Naive thymus-derived CD8-positive, alpha-beta T cell (primary cell): ENCODE measurements around the gene RTRAF. TPM values are rescaled to one million over a fixed set of nuclear protein-coding genes. Genes with fewer than 3 reads are reported as not detected.

Source experiments
- ATAC-seq, 2 donors: fragments of 150-1000 bp; cut with Tn5 transposase in 1 of 2; sonication (Bioruptor Pico), chemical (Tn5 transposase) in 1 of 2; 1 replicate in 1 of 2; 2 replicates in 1 of 2; pipeline ENCODE4 v1.10.0; 2021; ENCODE audit warnings: mild to moderate bottlenecking in 2 of 2, moderate library complexity in 2 of 2
- POLR2A ChIA-PET: fragments of 350-600 bp; sonication (Branson Sonifier 250); formaldehyde crosslinking; loops from one replicate; lab custom pipeline; 2021; ENCODE audit warnings: antibody characterized with exemption; lab: Charles Lee
- DNase-seq, 10 donors: peaks; one replicate each; pipeline versions ENCODE4 v3.0.0 to v3.0.0-alpha.2; 2020 to 2022
- H3K27ac Mint-ChIP-seq, 10 donors: one replicate each; pipeline ENCODE4 v1.8.0; 2020 to 2022; ENCODE audit warnings: mild to moderate bottlenecking in 10 of 10, mixed read lengths in 10 of 10, moderate library complexity in 4 of 10, inconsistent platforms in 1 of 10
- H3K27me3 Mint-ChIP-seq, 5 donors: one replicate each; pipeline ENCODE4 v1.8.0; 2021 to 2022; ENCODE audit warnings: mixed read lengths in 5 of 5
- H3K36me3 Mint-ChIP-seq, 3 donors: one replicate each; pipeline ENCODE4 v1.8.0; 2020 to 2022; ENCODE audit warnings: mixed read lengths in 3 of 3, mild to moderate bottlenecking in 2 of 3, inconsistent platforms in 1 of 3
- H3K4me1 Mint-ChIP-seq, 4 donors: one replicate each; pipeline ENCODE4 v1.8.0; 2021 to 2022; ENCODE audit warnings: mixed read lengths in 4 of 4
- H3K4me3 Mint-ChIP-seq, 10 donors: one replicate each; pipeline ENCODE4 v1.8.0; 2020 to 2022; ENCODE audit warnings: mild to moderate bottlenecking in 10 of 10, mixed read lengths in 10 of 10, moderate library complexity in 6 of 10, inconsistent platforms in 1 of 10
- H3K9me3 Mint-ChIP-seq, 9 donors: one replicate each; pipeline ENCODE4 v1.8.0; 2020 to 2022; ENCODE audit warnings: mixed read lengths in 9 of 9, mild to moderate bottlenecking in 3 of 9, inconsistent platforms in 1 of 9, moderate library complexity in 1 of 9
- polyA plus RNA-seq, 3 donors: library from polyadenylated mRNA; unstranded; fragments of 300-500 nt; fragmentation: Illumina TruSeq; gene quantifications; one replicate each; pipeline ENCODE4 v1.2.3, GENCODE V29; 2021
- total RNA-seq, 8 experiments: library from RNA in 2 of 8; stranded (reverse) in 2 of 8; gene quantifications; one replicate each; pipeline ENCODE4 v1.2.3 and lab custom pipeline; 2021 to 2026

Gene RTRAF
- total and polyA plus RNA-seq, 5 experiments from 2014 or later = 105 to 231 (median 166) TPM

DNA sequence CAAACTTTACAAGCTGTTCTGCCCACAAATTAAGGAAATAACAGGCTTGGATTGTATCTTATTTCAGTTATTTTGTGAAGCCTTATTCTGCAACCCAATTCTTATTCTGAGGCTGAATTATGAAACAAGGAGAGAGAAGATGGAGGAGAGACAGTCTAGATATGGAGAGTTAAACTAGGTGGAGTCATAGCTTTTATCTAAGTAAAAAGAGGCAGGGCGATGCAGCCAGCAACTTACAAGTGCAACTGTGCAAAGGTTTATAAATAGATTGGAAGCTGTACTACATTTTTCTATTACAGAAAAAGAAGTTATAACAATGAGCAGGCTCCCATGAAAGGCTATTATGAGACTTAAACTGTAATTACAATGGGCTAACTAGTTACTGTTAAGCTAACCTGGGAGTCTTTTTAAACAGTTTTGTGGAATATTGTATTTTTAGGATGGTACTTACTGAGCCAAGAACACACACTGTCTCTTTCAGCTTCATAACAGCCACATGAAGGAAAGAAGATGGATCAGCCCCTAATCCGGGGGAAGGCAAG is 57.1 kb downstream of the RTRAF start:
- H3K4me3 Mint-ChIP-seq = no peak overlapping the region
- no peak for DNase-seq
- ATAC-seq = no peak
- H3K27ac Mint-ChIP-seq = peak overlapping the region in 1 of 10 donors; percentile 71
- POLR2A ChIA-PET = no interaction called here
- no peaks in the 10 kb centered on the region for H3K9me3 Mint-ChIP-seq
- H3K27me3 Mint-ChIP-seq = peaks cover 0 to 5% (median 3%) of the 10 kb centered on the region in 5 donors
- peaks cover 0 to 4% (median 0%) of the 10 kb centered on the region in 4 donors for H3K4me1 Mint-ChIP-seq
- no peaks in the 10 kb centered on the region for H3K36me3 Mint-ChIP-seq

DNA sequence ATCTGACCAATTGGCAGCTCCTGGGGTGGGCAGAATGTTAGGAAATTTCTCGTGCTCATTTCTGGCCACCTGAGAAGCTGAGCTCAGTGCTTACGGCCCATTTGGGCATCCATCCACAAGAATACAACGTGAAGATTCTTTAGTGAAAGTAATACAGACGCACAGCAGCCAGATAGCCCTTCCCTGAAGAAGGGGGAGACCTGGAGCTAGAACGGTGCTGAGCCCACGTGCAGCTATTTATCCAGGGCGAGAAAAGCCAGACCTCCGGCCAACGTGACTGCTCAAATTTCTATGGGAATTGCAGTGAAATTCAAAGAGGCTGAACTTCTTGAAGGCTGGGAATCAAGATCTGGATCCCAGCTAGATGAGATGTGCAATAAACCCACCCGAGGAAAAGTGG is 58.8 kb downstream of the RTRAF start:
- no peaks in the 10 kb centered on the region for H3K9me3 Mint-ChIP-seq
- no peak for DNase-seq

DNA sequence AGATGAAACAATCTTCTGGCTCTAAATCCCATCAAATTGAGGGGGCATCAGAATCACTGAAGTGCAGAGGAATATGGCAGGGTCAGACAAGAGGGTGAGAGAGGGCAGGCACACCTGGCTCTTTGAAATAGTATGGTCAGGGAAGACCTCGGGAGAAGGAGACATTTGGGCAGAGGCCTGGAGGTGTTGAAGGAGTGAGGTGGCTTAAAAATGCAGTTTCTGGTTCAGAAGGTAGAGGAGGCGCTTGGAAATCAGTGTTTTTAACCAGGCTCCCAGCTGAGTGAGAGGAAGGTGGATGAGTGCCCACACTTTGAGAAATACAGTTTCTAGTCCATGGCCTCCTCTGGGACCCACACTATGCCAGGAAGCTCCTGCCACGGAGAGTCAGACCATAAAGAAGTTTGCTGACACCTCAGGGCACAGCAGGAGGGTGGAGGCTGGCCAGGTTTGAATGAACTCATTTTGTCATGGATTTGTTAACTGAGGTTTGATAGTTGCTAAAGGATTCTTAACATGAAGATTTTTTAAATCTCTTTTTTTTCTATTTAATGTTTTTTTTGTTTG is 59.4 kb downstream of the RTRAF start:
- Mint-ChIP-seq H3K4me1 (peaks cover 0 to 5% (median 0%) of the 10 kb centered on the region in 4 donors), H3K27me3 (peaks cover 0 to 3% (median 2%) of the 10 kb centered on the region in 5 donors), H3K36me3 (no peaks in the 10 kb centered on the region), H3K27ac (peak overlapping the region in 1 of 10 donors; percentile 2), H3K9me3 (no peaks in the 10 kb centered on the region), H3K4me3 (no peak overlapping the region)
- POLR2A ChIA-PET = no interaction called here
- no peak for DNase-seq
- no peak for ATAC-seq

More for the DNA sequence above, 58.8 kb downstream of the RTRAF start:
- Mint-ChIP-seq H3K36me3 (no peaks in the 10 kb centered on the region), H3K27ac (peak overlapping the region in 1 of 10 donors; percentile 2), H3K4me1 (peaks cover 0 to 6% (median 0%) of the 10 kb centered on the region in 4 donors), H3K27me3 (peaks cover 0 to 4% (median 3%) of the 10 kb centered on the region in 5 donors), H3K4me3 (no peak overlapping the region)
- ATAC-seq = no peak
- POLR2A ChIA-PET = no interaction called here

DNA sequence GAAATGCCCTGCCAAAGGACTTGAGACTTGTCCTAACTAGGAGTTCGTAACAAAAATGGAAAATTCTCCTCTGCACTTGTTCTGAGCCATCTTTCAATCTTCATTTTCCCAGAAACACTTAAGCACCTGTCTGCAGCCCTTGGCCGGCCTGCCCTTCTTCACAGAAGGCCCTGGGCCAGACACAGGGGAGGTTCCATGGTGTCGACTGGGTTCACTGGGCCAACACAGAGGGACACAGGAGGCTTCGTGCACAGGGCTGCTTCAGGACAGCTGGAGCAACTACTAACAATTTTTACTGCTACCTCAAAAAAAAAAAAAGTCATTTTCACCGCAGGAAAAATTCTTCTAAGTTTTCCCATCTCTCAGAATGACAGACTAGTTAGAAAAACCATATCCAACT is 59.9 kb downstream of the RTRAF start:
- H3K4me3 Mint-ChIP-seq = no peak overlapping the region
- H3K9me3 Mint-ChIP-seq = no peaks in the 10 kb centered on the region
- no peaks in the 10 kb centered on the region for H3K36me3 Mint-ChIP-seq
- DNase-seq (no peak), ATAC-seq (no peak)
- H3K27me3 Mint-ChIP-seq = peaks cover 0 to 2% (median 0%) of the 10 kb centered on the region in 5 donors
- H3K27ac Mint-ChIP-seq = no peak overlapping the region
- POLR2A ChIA-PET = no interaction called here
- H3K4me1 Mint-ChIP-seq = peaks cover 0 to 3% (median 0%) of the 10 kb centered on the region in 4 donors

DNA sequence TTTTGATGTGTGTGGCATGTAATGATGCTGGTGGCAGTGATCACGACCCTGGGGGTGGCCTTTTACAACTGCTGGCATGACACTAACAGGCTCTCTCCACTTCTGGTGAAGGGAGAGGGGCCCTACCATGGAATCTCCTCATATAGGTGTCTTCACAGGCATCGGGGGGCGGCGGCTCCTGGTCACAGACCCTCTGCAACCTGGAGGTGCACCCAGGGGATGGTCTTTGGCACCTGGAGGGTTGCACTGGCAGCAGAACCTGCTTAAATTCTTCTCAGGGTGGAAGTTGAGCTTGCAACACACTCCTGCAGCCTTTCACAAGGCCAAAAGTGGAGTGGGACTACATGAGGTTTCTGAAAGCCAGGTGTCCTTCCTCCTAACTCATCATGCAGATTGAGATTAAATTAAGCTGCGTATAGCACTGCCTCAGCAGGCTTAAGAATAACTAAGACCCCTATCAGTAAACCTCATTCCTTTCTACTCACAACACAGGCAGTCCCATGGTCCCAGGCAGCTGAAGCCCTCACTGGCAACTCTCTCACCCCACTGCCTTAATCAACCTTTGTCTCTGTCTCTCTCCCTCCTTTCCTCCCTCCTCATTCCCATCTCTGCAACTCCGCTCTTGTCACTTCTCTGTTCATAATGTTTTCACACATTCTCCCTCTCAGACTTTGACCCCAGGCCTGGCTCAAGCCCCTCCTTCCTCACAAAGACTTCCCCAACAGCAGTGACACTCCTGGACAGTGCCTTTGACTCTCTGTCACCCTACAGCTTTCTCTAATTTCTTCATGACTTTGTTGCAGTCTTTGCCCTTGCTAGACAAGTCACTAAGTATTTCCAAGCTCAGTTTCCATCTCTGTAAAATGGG is 60.6 kb downstream of the RTRAF start:
- no peak overlapping the region for H3K27ac Mint-ChIP-seq

DNA sequence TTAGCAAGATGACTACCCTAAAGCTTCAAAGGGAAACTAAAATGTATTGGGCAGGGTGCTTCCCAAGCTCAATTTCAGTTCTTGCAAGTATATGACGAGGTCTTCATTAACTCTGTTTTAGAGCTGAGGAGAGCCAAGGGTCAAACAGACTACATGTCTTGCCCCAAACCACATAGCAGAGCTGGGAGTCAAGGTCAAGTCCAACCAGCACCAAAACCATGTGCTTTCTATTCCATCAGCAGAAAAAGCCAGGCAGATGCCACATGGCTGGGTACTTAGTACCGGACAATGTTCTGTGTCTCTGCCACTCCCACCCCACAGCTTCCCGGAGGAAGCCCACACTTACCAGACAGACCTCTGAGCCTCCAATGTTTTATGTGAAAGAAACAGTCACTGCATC is 61.9 kb downstream of the RTRAF start:
- POLR2A ChIA-PET = no interaction called here
- Mint-ChIP-seq H3K4me1 (peaks cover 0 to 3% (median 0%) of the 10 kb centered on the region in 4 donors), H3K27me3 (peaks cover 0 to 4% (median 2%) of the 10 kb centered on the region in 5 donors), H3K9me3 (no peaks in the 10 kb centered on the region), H3K4me3 (no peak overlapping the region), H3K27ac (no peak overlapping the region), H3K36me3 (no peaks in the 10 kb centered on the region)
- ATAC-seq = no peak
- DNase-seq = no peak

More for the DNA sequence above, 60.6 kb downstream of the RTRAF start:
- H3K4me3 Mint-ChIP-seq = no peak overlapping the region
- H3K36me3 Mint-ChIP-seq = no peaks in the 10 kb centered on the region
- H3K27me3 Mint-ChIP-seq = peaks cover 0 to 3% (median 1%) of the 10 kb centered on the region in 5 donors
- peaks cover 0 to 3% (median 0%) of the 10 kb centered on the region in 4 donors for H3K4me1 Mint-ChIP-seq
- no peaks in the 10 kb centered on the region for H3K9me3 Mint-ChIP-seq
- POLR2A ChIA-PET = no interaction called here
- DNase-seq (no peak), ATAC-seq (no peak)

DNA sequence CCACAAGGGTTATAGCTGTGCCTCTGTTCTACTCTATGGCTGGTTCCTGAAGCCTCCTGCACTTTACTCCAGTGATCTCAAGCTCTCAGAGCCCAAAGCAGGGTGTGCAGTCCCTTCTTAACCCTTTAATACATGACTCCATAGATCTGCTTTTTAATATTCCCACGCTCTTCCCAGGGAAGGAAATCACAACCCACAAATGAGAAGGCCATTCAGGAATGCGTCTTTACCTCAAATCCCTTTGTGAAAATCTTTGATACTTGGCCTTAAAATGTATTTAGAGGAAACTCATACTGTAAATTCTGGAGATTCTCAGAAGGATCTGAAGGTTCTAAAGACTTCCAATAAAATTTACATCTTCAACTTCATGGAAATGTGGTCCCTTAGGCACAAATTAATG is 62.5 kb downstream of the RTRAF start:
- POLR2A ChIA-PET = no interaction called here
- Mint-ChIP-seq H3K9me3 (no peaks in the 10 kb centered on the region), H3K4me1 (peaks cover 0 to 3% (median 0%) of the 10 kb centered on the region in 4 donors), H3K36me3 (no peaks in the 10 kb centered on the region), H3K4me3 (no peak overlapping the region), H3K27ac (no peak overlapping the region), H3K27me3 (peaks cover 0 to 4% (median 2%) of the 10 kb centered on the region in 5 donors)
- no peak for ATAC-seq
- no peak for DNase-seq

DNA sequence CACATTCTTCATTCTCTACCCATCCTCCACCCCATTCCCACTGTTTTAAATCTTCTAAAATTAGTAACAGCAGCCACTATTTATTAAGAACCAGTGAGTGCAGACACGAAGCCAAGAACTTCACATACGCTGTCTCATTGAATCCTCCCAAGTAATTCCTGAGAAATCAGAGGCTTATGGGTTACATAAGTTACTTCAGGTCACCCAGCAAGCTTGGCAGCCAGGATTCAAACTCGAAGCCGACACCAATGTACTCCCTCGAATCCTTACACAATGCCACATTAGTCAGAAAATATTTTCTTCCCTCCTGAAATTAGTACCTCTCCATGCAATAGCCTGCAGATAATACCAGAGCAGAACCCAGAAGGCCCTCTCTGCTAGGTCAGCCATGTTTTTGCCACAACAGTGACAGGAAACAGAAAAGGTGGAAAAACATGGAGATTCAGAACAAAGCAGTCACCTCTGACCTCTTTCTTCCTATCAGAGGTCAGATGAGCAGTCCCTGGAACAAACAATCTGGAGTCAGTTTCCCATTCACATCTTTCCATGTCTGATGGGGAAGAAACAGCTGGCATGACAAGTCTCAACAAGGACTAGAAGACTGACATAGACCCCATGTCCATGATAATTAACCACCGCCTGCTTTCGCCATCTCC is 63.1 kb downstream of the RTRAF start:
- peaks cover 0 to 3% (median 0%) of the 10 kb centered on the region in 4 donors for H3K4me1 Mint-ChIP-seq
- ATAC-seq (no peak), DNase-seq (no peak)
- no peak overlapping the region for H3K27ac Mint-ChIP-seq
- POLR2A ChIA-PET = no interaction called here
- no peaks in the 10 kb centered on the region for H3K36me3 Mint-ChIP-seq
- no peak overlapping the region for H3K4me3 Mint-ChIP-seq
- peaks cover 0 to 4% (median 2%) of the 10 kb centered on the region in 5 donors for H3K27me3 Mint-ChIP-seq
- H3K9me3 Mint-ChIP-seq = no peaks in the 10 kb centered on the region

DNA sequence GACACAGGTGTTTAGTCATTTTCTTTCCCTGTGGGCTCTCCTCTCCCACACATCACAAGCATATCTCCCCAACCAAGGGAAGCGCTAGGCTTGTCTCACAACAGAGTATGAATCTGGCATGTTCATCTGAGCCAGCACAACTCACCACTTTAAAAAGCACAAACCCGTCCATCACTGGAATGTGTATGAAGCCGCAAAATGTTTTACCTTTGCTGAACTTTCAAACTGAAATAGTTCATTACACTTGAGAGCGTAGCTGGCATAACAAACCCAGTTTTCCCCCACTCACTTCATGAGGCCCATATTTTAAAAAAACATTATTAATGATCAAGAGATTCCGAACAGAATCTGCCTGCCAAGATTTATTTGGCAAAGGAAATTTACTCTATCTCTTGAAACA is 63.7 kb downstream of the RTRAF start:
- peaks cover 0 to 4% (median 2%) of the 10 kb centered on the region in 5 donors for H3K27me3 Mint-ChIP-seq
- H3K27ac Mint-ChIP-seq = no peak overlapping the region
- H3K4me3 Mint-ChIP-seq = no peak overlapping the region
- ATAC-seq = no peak
- POLR2A ChIA-PET = no interaction called here
- H3K9me3 Mint-ChIP-seq = no peaks in the 10 kb centered on the region
- DNase-seq = no peak
- peaks cover 0 to 2% (median 0%) of the 10 kb centered on the region in 4 donors for H3K4me1 Mint-ChIP-seq
- no peaks in the 10 kb centered on the region for H3K36me3 Mint-ChIP-seq

DNA sequence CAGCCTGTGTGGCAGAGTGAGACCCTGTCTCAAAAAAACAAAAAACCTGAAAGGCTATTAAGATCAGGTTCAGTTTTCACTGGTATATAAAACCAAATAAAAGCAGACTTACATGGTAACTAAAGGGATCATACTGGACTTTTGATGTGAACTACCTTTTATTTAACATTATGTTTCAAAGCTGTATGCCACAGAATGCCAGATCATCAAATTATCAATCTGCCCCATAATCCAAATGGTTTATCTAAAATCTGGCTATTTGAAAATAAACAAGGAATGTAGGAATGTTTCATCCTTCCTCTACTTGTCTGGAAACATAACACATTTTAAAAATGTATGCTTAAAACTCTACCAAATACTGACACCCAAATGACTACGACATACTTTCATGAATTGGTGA is 65.3 kb downstream of the RTRAF start:
- H3K9me3 Mint-ChIP-seq = no peaks in the 10 kb centered on the region
- no peak for ATAC-seq
- no peak overlapping the region for H3K4me3 Mint-ChIP-seq
- no peak for DNase-seq
- H3K4me1 Mint-ChIP-seq = peaks cover 0 to 2% (median 0%) of the 10 kb centered on the region in 4 donors
- no peaks in the 10 kb centered on the region for H3K36me3 Mint-ChIP-seq
- peaks cover 0 to 8% (median 2%) of the 10 kb centered on the region in 5 donors for H3K27me3 Mint-ChIP-seq
- POLR2A ChIA-PET = no interaction called here
- no peak overlapping the region for H3K27ac Mint-ChIP-seq

DNA sequence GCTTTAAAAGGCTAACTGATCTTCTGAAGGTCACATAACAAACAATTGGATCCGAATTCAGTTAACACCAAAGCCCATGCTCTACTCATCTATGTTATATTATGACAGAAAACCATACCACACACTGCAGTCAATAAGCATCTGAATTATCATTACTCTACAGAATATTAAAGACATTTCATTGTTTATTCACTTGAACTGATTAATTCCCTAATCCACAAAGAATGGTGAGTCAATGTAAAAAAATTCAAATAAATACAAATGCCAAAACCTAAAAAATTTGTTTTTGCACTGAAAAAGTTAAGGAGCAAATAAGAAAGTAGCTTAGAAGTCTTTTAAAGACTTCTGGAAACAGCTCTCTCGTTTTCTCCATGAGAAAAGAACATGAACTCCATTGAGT is 65.8 kb downstream of the RTRAF start:
- no peak overlapping the region for H3K4me3 Mint-ChIP-seq
- H3K27me3 Mint-ChIP-seq = peaks cover 1 to 8% (median 3%) of the 10 kb centered on the region in 5 donors
- DNase-seq (no peak), ATAC-seq (no peak)
- no peak overlapping the region for H3K27ac Mint-ChIP-seq
- H3K36me3 Mint-ChIP-seq = no peaks in the 10 kb centered on the region
- no peaks in the 10 kb centered on the region for H3K9me3 Mint-ChIP-seq
- H3K4me1 Mint-ChIP-seq = peaks cover 0 to 2% (median 0%) of the 10 kb centered on the region in 4 donors
- POLR2A ChIA-PET = no interaction called here

DNA sequence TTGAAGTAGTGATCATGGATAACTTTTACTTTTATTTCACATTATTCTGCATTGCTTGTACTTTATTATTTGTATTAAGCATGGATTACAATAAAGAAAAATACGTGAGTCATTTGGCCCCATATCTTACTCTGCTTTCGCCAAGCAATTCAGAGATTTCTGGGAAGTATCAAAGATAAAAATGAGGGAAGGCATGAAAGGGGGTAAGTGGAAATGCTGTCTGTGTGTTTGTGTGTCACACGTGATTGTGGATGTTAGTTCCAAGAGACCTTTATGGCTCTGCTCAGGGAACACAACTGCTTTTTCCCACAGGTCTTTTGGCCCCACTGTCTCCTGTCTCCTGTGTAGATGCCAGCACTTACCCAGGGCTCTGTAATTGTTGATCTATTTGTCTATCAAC is 69.0 kb downstream of the RTRAF start:
- POLR2A ChIA-PET = no interaction called here
- H3K27me3 Mint-ChIP-seq = peaks cover 2 to 19% (median 4%) of the 10 kb centered on the region in 5 donors
- no peaks in the 10 kb centered on the region for H3K36me3 Mint-ChIP-seq

More for the DNA sequence above, 69.0 kb downstream of the RTRAF start:
- Mint-ChIP-seq H3K9me3 (no peaks in the 10 kb centered on the region), H3K4me3 (no peak overlapping the region), H3K27ac (no peak overlapping the region), H3K4me1 (no peaks in the 10 kb centered on the region)
- DNase-seq (no peak), ATAC-seq (no peak)
